BJ (cell line): ENCODE results near the gene BUB1. TPM values are rescaled to one million over a fixed set of nuclear protein-coding genes. Genes with fewer than 3 reads are reported as not detected.

Experiments used
- CTCF ChIA-PET: fragments of 350-600 bp; formaldehyde crosslinking; extraction: SDS; loops from one replicate; lab custom pipeline; 2021; ENCODE audit warnings: antibody characterized with exemption, inconsistent platforms; lab: Yijun Ruan, JAX
- POLR2A ChIA-PET: fragments of 300-600 bp; sonication (Branson Sonifier 250); formaldehyde crosslinking; extraction: SDS; loops from one replicate; lab custom pipeline; 2021; ENCODE audit warnings: antibody characterized with exemption; lab: Charles Lee
- DNase-seq: peaks from one replicate; pipeline ENCODE4 v3.0.0-alpha.2; 2011; ENCODE audit warnings: low read depth
- H3K27me3 ChIP-seq: 2 replicates; pipeline ENCODE4 v1.6.0; 2011; ENCODE audit warnings: low read length; ENCODE audit not compliant: control insufficient read depth, insufficient read depth
- H3K36me3 ChIP-seq: 2 replicates; pipeline ENCODE4 v1.5.1; 2011; ENCODE audit warnings: low read length; ENCODE audit not compliant: control insufficient read depth, insufficient read depth
- H3K4me3 ChIP-seq: 2 replicates; pipeline ENCODE4 v1.5.1; 2011; ENCODE audit warnings: low read depth, mild to moderate bottlenecking, control low read depth, low read length
- CTCF ChIP-seq: IDR thresholded peaks from 2 replicates; pipeline ENCODE4 v1.5.1; 2011; ENCODE audit warnings: low read depth, mild to moderate bottlenecking, control low read depth, inconsistent platforms, low read length, moderate library complexity; ENCODE audit not compliant: insufficient read depth
- polyA plus RNA-seq: library from polyadenylated mRNA; depleted of rRNA; stranded (reverse); fragments of >200 nt; gene quantifications from 2 replicates; pipeline ENCODE4 v1.2.3, GENCODE V29; 2011

Gene BUB1
- polyA plus RNA-seq, 1 experiment, result 22.2 TPM

- CTCF ChIA-PET, result no interaction called here
- TF ChIP-seq CTCF, result no peak
Measured at GRCh38 chr2:110714452-110715224, 36.8 kb upstream of the BUB1 start.

GRCh38 chr2:110713513-110714362 lies 35.9 kb upstream of the BUB1 start:
- TF ChIP-seq CTCF, result no peak
- CTCF ChIA-PET, result no interaction called here
- no peaks in the 10 kb centered on the region for H3K36me3 ChIP-seq
- peaks cover 15% of the 10 kb centered on the region for H3K27me3 ChIP-seq
- no peak for DNase-seq
- no peak overlapping the region for H3K4me3 ChIP-seq
- POLR2A ChIA-PET, result no interaction called here

More at GRCh38 chr2:110714452-110715224, 36.8 kb upstream of the BUB1 start:
- POLR2A ChIA-PET, result no interaction called here
- DNase-seq, result no peak
- peaks cover 15% of the 10 kb centered on the region for H3K27me3 ChIP-seq
- H3K4me3 ChIP-seq, result no peak overlapping the region
- H3K36me3 ChIP-seq, result no peaks in the 10 kb centered on the region

- CTCF ChIA-PET, result no interaction called here
- no peak for TF ChIP-seq CTCF
Measured at GRCh38 chr2:110712737-110713136, 34.9 kb upstream of the BUB1 start.

GRCh38 chr2:110708455-110708854 lies 30.6 kb upstream of the BUB1 start:
- H3K4me3 ChIP-seq, result no peak overlapping the region
- ChIA-PET CTCF (no interaction called here), POLR2A (no interaction called here)
- TF ChIP-seq CTCF, result no peak
- no peak for DNase-seq
- H3K27me3 ChIP-seq, result peaks cover 12% of the 10 kb centered on the region
- no peaks in the 10 kb centered on the region for H3K36me3 ChIP-seq

More at GRCh38 chr2:110712737-110713136, 34.9 kb upstream of the BUB1 start:
- no peak overlapping the region for H3K4me3 ChIP-seq
- DNase-seq, result no peak
- H3K27me3 ChIP-seq, result peaks cover 15% of the 10 kb centered on the region
- H3K36me3 ChIP-seq, result no peaks in the 10 kb centered on the region
- POLR2A ChIA-PET, result no interaction called here

GRCh38 chr2:110707386-110707965 lies 29.6 kb upstream of the BUB1 start:
- DNase-seq, result no peak
- Histone ChIP-seq H3K36me3 (no peaks in the 10 kb centered on the region), H3K4me3 (no peak overlapping the region), H3K27me3 (peaks cover 10% of the 10 kb centered on the region)
- no peak for TF ChIP-seq CTCF
- ChIA-PET CTCF (no interaction called here), POLR2A (no interaction called here)
